WERI-Rb-1 (cell line): ENCODE data around the gene CCDC91.

ENCODE experiments used
- DNase-seq: peaks from one replicate; pipeline ENCODE4 v3.0.0-alpha.2; 2020
- H3K27ac ChIP-seq: fragments of 250-450 bp; sonication (Bioruptor Pico); 2 replicates; pipeline ENCODE4 v1.5.1; 2020; ENCODE audit warnings: mild to moderate bottlenecking, moderate library complexity
- H3K27me3 ChIP-seq: fragments of 250-450 bp; sonication (Bioruptor Pico); 2 replicates; pipeline ENCODE4 v1.5.1; 2021; ENCODE audit warnings: mild to moderate bottlenecking, low read depth, moderate library complexity; ENCODE audit not compliant: insufficient read depth, severe bottlenecking
- H3K36me3 ChIP-seq: fragments of 250-450 bp; sonication (Bioruptor Pico); 2 replicates; pipeline ENCODE4 v1.5.1; 2020; ENCODE audit warnings: mild to moderate bottlenecking, moderate library complexity
- H3K4me3 ChIP-seq: 2 replicates; pipeline ENCODE4 v1.5.1; 2011; ENCODE audit warnings: low read depth, mild to moderate bottlenecking, control low read depth, low read length
- H3K9me3 ChIP-seq: fragments of 250-450 bp; sonication (Bioruptor Pico); 2 replicates; pipeline ENCODE4 v1.5.1; 2021; ENCODE audit warnings: mild to moderate bottlenecking, moderate library complexity; ENCODE audit not compliant: severe bottlenecking
- TF ChIP-seq, protein P1 (sequence below): IDR thresholded peaks from 2 replicates; pipeline ENCODE4 v1.5.1; 2011; ENCODE audit warnings: low read depth, mild to moderate bottlenecking, control low read depth, inconsistent platforms, low read length

CCDC91 gene

DNA sequence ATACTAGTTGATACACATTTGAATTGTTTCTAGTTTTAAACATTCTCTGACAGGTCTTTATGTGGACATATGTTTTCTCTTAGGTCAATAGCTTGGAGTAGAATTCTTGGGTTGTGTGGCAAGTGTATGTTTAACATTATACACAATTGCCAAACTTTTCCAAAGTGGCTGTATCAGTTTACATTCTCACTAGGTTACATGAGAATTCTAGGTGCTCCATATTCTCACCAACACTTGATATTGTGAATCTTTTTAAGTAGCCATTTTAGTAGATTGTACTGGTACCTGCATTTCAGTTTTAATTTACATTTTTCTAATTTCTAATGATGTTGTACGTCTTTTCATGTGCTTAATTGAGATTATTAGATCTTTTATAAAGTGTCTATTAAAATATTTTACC is 28.6 kb downstream of the CCDC91 start:
- TF ChIP-seq, protein P1, sequence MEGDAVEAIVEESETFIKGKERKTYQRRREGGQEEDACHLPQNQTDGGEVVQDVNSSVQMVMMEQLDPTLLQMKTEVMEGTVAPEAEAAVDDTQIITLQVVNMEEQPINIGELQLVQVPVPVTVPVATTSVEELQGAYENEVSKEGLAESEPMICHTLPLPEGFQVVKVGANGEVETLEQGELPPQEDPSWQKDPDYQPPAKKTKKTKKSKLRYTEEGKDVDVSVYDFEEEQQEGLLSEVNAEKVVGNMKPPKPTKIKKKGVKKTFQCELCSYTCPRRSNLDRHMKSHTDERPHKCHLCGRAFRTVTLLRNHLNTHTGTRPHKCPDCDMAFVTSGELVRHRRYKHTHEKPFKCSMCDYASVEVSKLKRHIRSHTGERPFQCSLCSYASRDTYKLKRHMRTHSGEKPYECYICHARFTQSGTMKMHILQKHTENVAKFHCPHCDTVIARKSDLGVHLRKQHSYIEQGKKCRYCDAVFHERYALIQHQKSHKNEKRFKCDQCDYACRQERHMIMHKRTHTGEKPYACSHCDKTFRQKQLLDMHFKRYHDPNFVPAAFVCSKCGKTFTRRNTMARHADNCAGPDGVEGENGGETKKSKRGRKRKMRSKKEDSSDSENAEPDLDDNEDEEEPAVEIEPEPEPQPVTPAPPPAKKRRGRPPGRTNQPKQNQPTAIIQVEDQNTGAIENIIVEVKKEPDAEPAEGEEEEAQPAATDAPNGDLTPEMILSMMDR = no peak

GRCh38 chr12:28219827-28220226 is 29.6 kb downstream of the CCDC91 start:
- Histone ChIP-seq H3K27ac (no peak overlapping the region), H3K27me3 (no peaks in the 10 kb centered on the region), H3K36me3 (no peaks in the 10 kb centered on the region), H3K4me3 (no peak overlapping the region), H3K9me3 (no peaks in the 10 kb centered on the region)
- TF ChIP-seq, protein P1 = no peak
- DNase-seq = no peak

More for the DNA sequence above, 28.6 kb downstream of the CCDC91 start:
- no peaks in the 10 kb centered on the region for H3K9me3 ChIP-seq
- no peaks in the 10 kb centered on the region for H3K27me3 ChIP-seq
- H3K27ac ChIP-seq = no peak overlapping the region
- H3K4me3 ChIP-seq = no peak overlapping the region
- no peaks in the 10 kb centered on the region for H3K36me3 ChIP-seq
- DNase-seq = no peak

GRCh38 chr12:28222081-28222700 is 31.9 kb downstream of the CCDC91 start:
- Histone ChIP-seq H3K27ac (no peak overlapping the region), H3K9me3 (no peaks in the 10 kb centered on the region), H3K36me3 (no peaks in the 10 kb centered on the region), H3K4me3 (no peak overlapping the region), H3K27me3 (no peaks in the 10 kb centered on the region)
- TF ChIP-seq, protein P1 = no peak
- DNase-seq = no peak

DNA sequence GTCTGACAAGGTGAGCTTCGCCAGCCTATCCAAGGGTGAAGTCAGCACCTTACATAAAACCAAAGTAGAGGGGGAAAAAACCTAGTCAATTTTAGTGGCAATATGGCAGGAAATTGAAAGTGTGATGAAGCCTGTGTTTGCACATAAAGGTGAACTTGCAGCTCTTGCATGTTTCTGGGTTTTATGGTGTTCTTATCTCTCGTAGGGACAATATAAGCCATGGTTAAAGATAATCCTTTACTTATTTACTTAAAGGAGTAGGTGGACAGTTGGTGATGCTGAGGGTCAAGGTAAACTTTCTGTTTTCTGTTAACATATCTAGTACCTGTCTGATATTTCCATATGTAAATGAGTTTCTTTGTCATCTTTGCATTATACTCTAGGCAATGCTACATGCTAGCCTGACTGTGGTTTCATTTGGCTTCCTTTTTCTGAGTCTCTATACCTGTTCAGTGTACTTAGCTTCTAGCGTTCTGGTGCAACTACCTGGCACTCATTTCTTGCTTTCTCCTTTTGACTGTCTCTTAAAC is 32.8 kb downstream of the CCDC91 start:
- TF ChIP-seq, protein P1 = no peak
- Histone ChIP-seq H3K4me3 (no peak overlapping the region), H3K36me3 (no peaks in the 10 kb centered on the region)

DNA sequence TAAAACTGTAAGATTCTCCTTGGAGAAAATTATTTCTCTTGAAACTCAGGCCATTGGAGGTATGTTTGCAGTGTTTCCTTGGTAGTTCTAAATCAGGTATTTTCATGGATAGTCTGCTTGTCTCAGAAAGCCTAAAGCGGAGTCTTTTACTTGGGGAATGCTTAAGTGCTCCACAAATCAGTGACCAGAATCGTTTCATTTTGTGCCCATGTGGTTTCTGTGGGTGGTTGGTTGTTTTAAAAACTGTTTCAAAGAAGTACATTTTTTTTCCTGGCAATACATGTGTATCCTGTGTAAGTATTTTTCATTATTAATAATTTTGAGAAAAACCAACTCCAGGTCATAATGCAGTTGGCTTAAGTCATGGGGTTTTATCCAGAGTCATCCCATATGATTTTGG is 33.6 kb downstream of the CCDC91 start:
- no peaks in the 10 kb centered on the region for H3K27me3 ChIP-seq
- no peaks in the 10 kb centered on the region for H3K9me3 ChIP-seq
- no peak for DNase-seq
- TF ChIP-seq, protein P1 = no peak
- no peaks in the 10 kb centered on the region for H3K36me3 ChIP-seq
- H3K4me3 ChIP-seq = no peak overlapping the region
- H3K27ac ChIP-seq = no peak overlapping the region

More for the DNA sequence above, 32.8 kb downstream of the CCDC91 start:
- DNase-seq = no peak
- Histone ChIP-seq H3K27ac (no peak overlapping the region), H3K27me3 (no peaks in the 10 kb centered on the region), H3K9me3 (no peaks in the 10 kb centered on the region)

DNA sequence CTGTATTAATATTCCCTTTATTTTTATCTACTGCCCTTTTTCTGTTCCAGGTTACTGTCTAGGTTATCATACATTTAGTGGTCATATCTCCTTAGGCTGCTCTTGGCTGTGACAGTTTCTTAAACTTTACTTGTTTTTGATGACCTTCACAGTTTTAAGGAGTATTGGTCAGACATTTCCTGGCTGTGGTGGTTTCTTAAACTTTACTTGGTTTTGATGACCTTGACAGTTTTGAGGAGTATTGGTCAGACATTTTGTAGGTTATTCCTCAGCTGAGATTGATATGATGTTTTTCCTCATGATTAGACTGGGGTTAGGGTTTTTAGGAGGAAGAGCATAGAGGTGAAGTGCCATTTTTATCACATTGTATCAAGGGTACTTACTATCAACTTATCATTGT is 36.4 kb downstream of the CCDC91 start:
- no peak for DNase-seq
- TF ChIP-seq, protein P1 = no peak
- Histone ChIP-seq H3K4me3 (no peak overlapping the region), H3K27ac (no peak overlapping the region), H3K9me3 (no peaks in the 10 kb centered on the region), H3K36me3 (no peaks in the 10 kb centered on the region), H3K27me3 (no peaks in the 10 kb centered on the region)
